ENCODE data around the gene CEP192.
"Not testable (repeated sequence)": the region's sequence is repeated elsewhere in the genome, so short reads cannot be mapped to it uniquely, and the experiment has no call there.

The CEP192 gene

GRCh38 chr18:12991821-12992179 is 638 bp downstream of the CEP192 start:
- Histone ChIP-seq H3K4me1 (ENCODE audit: insufficient read depth, insufficient read length) (peaks cover 5% of the 10 kb centered on the region), H3K27me3 (ENCODE audit: insufficient read depth, insufficient read length) (no peaks in the 10 kb centered on the region), H3K4me3 (ENCODE audit: insufficient read length, low read depth) (peak overlapping the region; percentile 78), H3K9ac (ENCODE audit: insufficient read length, low read depth) (peak overlapping the region; percentile 95), H3K9me3 (ENCODE audit: insufficient read depth, low read length) (no peaks in the 10 kb centered on the region), H3K36me3 (ENCODE audit: insufficient read depth, insufficient read length, low read length) (peaks cover 1% of the 10 kb centered on the region)
- DNase-seq (ENCODE audit: low read depth, low spot score): no peak
- TF ChIP-seq YY1 (IDR thresholded peaks at IDR 0.05; ENCODE audit: insufficient read depth, insufficient read length) (no peak), ZNF274 (IDR thresholded peaks at IDR 0.05; ENCODE audit: low read depth, low read length) (no peak), SUZ12 (IDR thresholded peaks at IDR 0.05; ENCODE audit: extremely low read depth, insufficient read depth, insufficient read length) (no peak)

- Histone ChIP-seq H3K36me3 (ENCODE audit: insufficient read depth, insufficient read length, low read length) (no peaks in the 10 kb centered on the region), H3K4me1 (ENCODE audit: insufficient read depth, insufficient read length) (peaks cover 5% of the 10 kb centered on the region), H3K4me3 (ENCODE audit: insufficient read length, low read depth) (no peak overlapping the region), H3K27me3 (ENCODE audit: insufficient read depth, insufficient read length) (no peaks in the 10 kb centered on the region), H3K9me3 (ENCODE audit: insufficient read depth, low read length) (no peaks in the 10 kb centered on the region), H3K9ac (ENCODE audit: insufficient read length, low read depth) (no peak overlapping the region)
- no peak for DNase-seq (ENCODE audit: low read depth, low spot score)
- TF ChIP-seq ZNF274 (IDR thresholded peaks at IDR 0.05; ENCODE audit: low read depth, low read length) (no peak), SUZ12 (IDR thresholded peaks at IDR 0.05; ENCODE audit: extremely low read depth, insufficient read depth, insufficient read length) (no peak), YY1 (IDR thresholded peaks at IDR 0.05; ENCODE audit: insufficient read depth, insufficient read length) (no peak)
Measured at GRCh38 chr18:12993439-12993838, 2.3 kb downstream of the CEP192 start.

- no peak overlapping the region for H3K4me3 ChIP-seq (ENCODE audit: insufficient read length, low read depth)
- no peak for DNase-seq (ENCODE audit: low read depth, low spot score)
- H3K4me1 ChIP-seq (ENCODE audit: insufficient read depth, insufficient read length): no peaks in the 10 kb centered on the region
- no peaks in the 10 kb centered on the region for H3K9me3 ChIP-seq (ENCODE audit: insufficient read depth, low read length)
- H3K36me3 ChIP-seq (ENCODE audit: insufficient read depth, insufficient read length, low read length): peaks cover 5% of the 10 kb centered on the region
- H3K27me3 ChIP-seq (ENCODE audit: insufficient read depth, insufficient read length): no peaks in the 10 kb centered on the region
- H3K9ac ChIP-seq (ENCODE audit: insufficient read length, low read depth): no peak overlapping the region
- TF ChIP-seq ZNF274 (IDR thresholded peaks at IDR 0.05; ENCODE audit: low read depth, low read length) (no peak), YY1 (IDR thresholded peaks at IDR 0.05; ENCODE audit: insufficient read depth, insufficient read length) (no peak), SUZ12 (IDR thresholded peaks at IDR 0.05; ENCODE audit: extremely low read depth, insufficient read depth, insufficient read length) (no peak)
Measured at GRCh38 chr18:12995424-12995823, 4.3 kb downstream of the CEP192 start.

- H3K9me3 ChIP-seq (ENCODE audit: insufficient read depth, low read length): no peaks in the 10 kb centered on the region
- H3K4me1 ChIP-seq (ENCODE audit: insufficient read depth, insufficient read length): no peaks in the 10 kb centered on the region
- no peaks in the 10 kb centered on the region for H3K27me3 ChIP-seq (ENCODE audit: insufficient read depth, insufficient read length)
- H3K4me3 ChIP-seq (ENCODE audit: insufficient read length, low read depth): no peak overlapping the region
- no peak overlapping the region for H3K9ac ChIP-seq (ENCODE audit: insufficient read length, low read depth)
- no peak for DNase-seq (ENCODE audit: low read depth, low spot score)
- no peak for TF ChIP-seq ZNF274 (IDR thresholded peaks at IDR 0.05; ENCODE audit: low read depth, low read length)
- no peak for TF ChIP-seq SUZ12 (IDR thresholded peaks at IDR 0.05; ENCODE audit: extremely low read depth, insufficient read depth, insufficient read length)
- no peak for TF ChIP-seq YY1 (IDR thresholded peaks at IDR 0.05; ENCODE audit: insufficient read depth, insufficient read length)
- peaks cover 7% of the 10 kb centered on the region for H3K36me3 ChIP-seq (ENCODE audit: insufficient read depth, insufficient read length, low read length)
Measured at GRCh38 chr18:12995952-12996477, 4.9 kb downstream of the CEP192 start.

- no peak for DNase-seq (ENCODE audit: low read depth, low spot score)
- H3K27me3 ChIP-seq (ENCODE audit: insufficient read depth, insufficient read length): no peaks in the 10 kb centered on the region
- no peaks in the 10 kb centered on the region for H3K9me3 ChIP-seq (ENCODE audit: insufficient read depth, low read length)
- no peak for TF ChIP-seq ZNF274 (IDR thresholded peaks at IDR 0.05; ENCODE audit: low read depth, low read length)
- TF ChIP-seq YY1 (IDR thresholded peaks at IDR 0.05; ENCODE audit: insufficient read depth, insufficient read length): no peak
- TF ChIP-seq SUZ12 (IDR thresholded peaks at IDR 0.05; ENCODE audit: extremely low read depth, insufficient read depth, insufficient read length): no peak
- H3K4me1 ChIP-seq (ENCODE audit: insufficient read depth, insufficient read length): no peaks in the 10 kb centered on the region
- no peak overlapping the region for H3K4me3 ChIP-seq (ENCODE audit: insufficient read length, low read depth)
- H3K36me3 ChIP-seq (ENCODE audit: insufficient read depth, insufficient read length, low read length): peaks cover 14% of the 10 kb centered on the region
- H3K9ac ChIP-seq (ENCODE audit: insufficient read length, low read depth): no peak overlapping the region
Measured at GRCh38 chr18:12996661-12997292, 5.6 kb downstream of the CEP192 start.

- H3K4me1 ChIP-seq (ENCODE audit: insufficient read depth, insufficient read length); H3K9ac ChIP-seq (ENCODE audit: insufficient read length, low read depth); H3K27me3 ChIP-seq (ENCODE audit: insufficient read depth, insufficient read length); H3K9me3 ChIP-seq (ENCODE audit: insufficient read depth, low read length); H3K4me3 ChIP-seq (ENCODE audit: insufficient read length, low read depth); DNase-seq (ENCODE audit: low read depth, low spot score): not testable (repeated sequence)
- peaks cover 20% of the 10 kb centered on the region for H3K36me3 ChIP-seq (ENCODE audit: insufficient read depth, insufficient read length, low read length)
Measured at GRCh38 chr18:12997330-12997729, 6.2 kb downstream of the CEP192 start.

- Histone ChIP-seq H3K36me3 (ENCODE audit: insufficient read depth, insufficient read length, low read length) (peaks cover 26% of the 10 kb centered on the region), H3K9me3 (ENCODE audit: insufficient read depth, low read length) (no peaks in the 10 kb centered on the region), H3K4me1 (ENCODE audit: insufficient read depth, insufficient read length) (no peaks in the 10 kb centered on the region), H3K9ac (ENCODE audit: insufficient read length, low read depth) (no peak overlapping the region), H3K27me3 (ENCODE audit: insufficient read depth, insufficient read length) (no peaks in the 10 kb centered on the region), H3K4me3 (ENCODE audit: insufficient read length, low read depth) (no peak overlapping the region)
- TF ChIP-seq ZNF274 (IDR thresholded peaks at IDR 0.05; ENCODE audit: low read depth, low read length) (no peak), YY1 (IDR thresholded peaks at IDR 0.05; ENCODE audit: insufficient read depth, insufficient read length) (no peak), SUZ12 (IDR thresholded peaks at IDR 0.05; ENCODE audit: extremely low read depth, insufficient read depth, insufficient read length) (no peak)
- no peak for DNase-seq (ENCODE audit: low read depth, low spot score)
Measured at GRCh38 chr18:12998332-12999060, 7.3 kb downstream of the CEP192 start.

Measured in NT2/D1 (cell line).